Liver (tissue), 9 donors: Measurements from ENCODE around the gene TMEM9B. TPM values are rescaled to one million over a fixed set of nuclear protein-coding genes. Genes with fewer than 3 reads are reported as not detected.

Source experiments
- DNase-seq: peaks from one replicate; pipeline ENCODE4 v3.0.0-alpha.2; 2017; ENCODE audit warnings: low spot score
- H3K27ac ChIP-seq, 2 donors: one replicate each; pipeline ENCODE4 v1.7.0; 2013; ENCODE audit warnings: inconsistent platforms in 2 of 2, low read length in 2 of 2, control low read depth in 1 of 2, low read depth in 1 of 2, mild to moderate bottlenecking in 1 of 2
- H3K27me3 ChIP-seq, 4 donors: one replicate each; pipeline versions ENCODE4 v1.6.1 to v1.7.0; 2013; ENCODE audit warnings: low read length in 3 of 4, inconsistent platforms in 1 of 4, mild to moderate bottlenecking in 1 of 4, moderate library complexity in 1 of 4; ENCODE audit not compliant: control insufficient read depth in 4 of 4, insufficient read depth in 4 of 4
- H3K36me3 ChIP-seq, 4 donors: one replicate each; pipeline versions ENCODE4 v1.6.1 to v1.7.0; 2013; ENCODE audit warnings: low read length in 3 of 4, mild to moderate bottlenecking in 3 of 4, low read depth in 1 of 4, moderate library complexity in 1 of 4; ENCODE audit not compliant: control insufficient read depth in 4 of 4, insufficient read depth in 3 of 4
- H3K4me1 ChIP-seq, 4 donors: one replicate each; pipeline versions ENCODE4 v1.6.1 to v1.7.0; 2013; ENCODE audit warnings: low read length in 3 of 4, mild to moderate bottlenecking in 3 of 4, moderate library complexity in 1 of 4; ENCODE audit not compliant: control insufficient read depth in 4 of 4, insufficient read depth in 4 of 4
- H3K4me3 ChIP-seq, 3 donors: one replicate each; pipeline versions ENCODE4 v1.6.1 to v1.7.0; 2013; ENCODE audit warnings: low read length in 3 of 3, control low read depth in 1 of 3, low read depth in 1 of 3, mild to moderate bottlenecking in 1 of 3
- H3K9ac ChIP-seq, 2 donors: one replicate each; pipeline ENCODE4 v1.7.0; 2013; ENCODE audit warnings: low read length in 2 of 2, mild to moderate bottlenecking in 2 of 2, moderate library complexity in 2 of 2, control low read depth in 1 of 2, low read depth in 1 of 2
- H3K9me3 ChIP-seq, 4 donors: one replicate each; pipeline versions ENCODE4 v1.6.1 to v1.7.0; 2013; ENCODE audit warnings: low read length in 3 of 4; ENCODE audit not compliant: control insufficient read depth in 4 of 4
- CTCF ChIP-seq: fragments of 150-350 bp; IDR thresholded peaks from 2 replicates; pipeline ENCODE4 v1.5.1; 2017; ENCODE audit warnings: improper control_type of control experiment, low read depth, low read length; ENCODE audit not compliant: missing input control
- EGR1 ChIP-seq, 2 donors: IDR thresholded peaks; 2 replicates each; pipeline ENCODE4 v1.6.1; 2016 to 2018; ENCODE audit warnings: antibody characterized with exemption in 2 of 2, low read depth in 2 of 2
- FOXA1 ChIP-seq: IDR thresholded peaks from 2 replicates; pipeline ENCODE4 v1.6.1; 2016; ENCODE audit warnings: antibody characterized with exemption
- FOXA2 ChIP-seq: IDR thresholded peaks from 2 replicates; pipeline ENCODE4 v1.6.1; 2016; ENCODE audit warnings: antibody characterized with exemption
- GABPA ChIP-seq, 2 donors: IDR thresholded peaks in 1 of 2; conservative IDR thresholded peaks in 1 of 2; 2 replicates each; pipeline ENCODE4 v1.6.1; 2016; ENCODE audit warnings: antibody characterized with exemption in 2 of 2, mild to moderate bottlenecking in 1 of 2, moderate library complexity in 1 of 2
- HNF4A ChIP-seq, 2 donors: conservative IDR thresholded peaks; 2 replicates each; pipeline ENCODE4 v1.6.1; 2016; ENCODE audit warnings: antibody characterized with exemption in 2 of 2, mild to moderate bottlenecking in 2 of 2
- HNF4G ChIP-seq: IDR thresholded peaks from 2 replicates; pipeline ENCODE4 v1.6.1; 2016; ENCODE audit warnings: antibody characterized with exemption
- JUND ChIP-seq, 2 donors: IDR thresholded peaks; 2 replicates each; pipeline ENCODE4 v1.6.1; 2016; ENCODE audit warnings: antibody characterized with exemption in 2 of 2
- NR2F2 ChIP-seq: IDR thresholded peaks from 2 replicates; pipeline ENCODE4 v1.6.1; 2016; ENCODE audit warnings: antibody characterized with exemption
- RAD21 ChIP-seq, 2 donors: IDR thresholded peaks; 2 replicates each; pipeline ENCODE4 v1.6.1; 2016; ENCODE audit warnings: antibody characterized with exemption in 2 of 2, mild to moderate bottlenecking in 2 of 2
- REST ChIP-seq: IDR thresholded peaks from 2 replicates; pipeline ENCODE4 v1.6.1; 2016; ENCODE audit warnings: antibody characterized with exemption, mild to moderate bottlenecking
- RXRA ChIP-seq, 2 donors: IDR thresholded peaks; 2 replicates each; pipeline ENCODE4 v1.6.1; 2017 to 2018; ENCODE audit warnings: antibody characterized with exemption in 2 of 2, mild to moderate bottlenecking in 1 of 2
- SP1 ChIP-seq: IDR thresholded peaks from 2 replicates; pipeline ENCODE4 v1.6.1; 2018; ENCODE audit warnings: antibody characterized with exemption, mild to moderate bottlenecking
- TAF1 ChIP-seq: conservative IDR thresholded peaks from 2 replicates; pipeline ENCODE4 v1.6.1; 2016; ENCODE audit warnings: antibody characterized with exemption, mild to moderate bottlenecking
- YY1 ChIP-seq: IDR thresholded peaks from 2 replicates; pipeline ENCODE4 v1.6.1; 2016; ENCODE audit warnings: antibody characterized with exemption, mild to moderate bottlenecking
- ZBTB33 ChIP-seq: IDR thresholded peaks from 2 replicates; pipeline ENCODE4 v1.6.1; 2016; ENCODE audit warnings: antibody characterized with exemption
- WGBS: extraction: QIAGEN DNeasy Blood & Tissue Kit; methylation state at CpG from one replicate; pipeline ENCODE4 v1.1.7; 2013; 5-methylcytosine and 5-hydroxymethylcytosine counted together
- polyA plus RNA-seq, 2 donors: library from polyadenylated mRNA; stranded (reverse) in 1 of 2; unstranded in 1 of 2; fragments of 200-250 nt in 1 of 2; fragments of >200 nt in 1 of 2; fragmentation: Nextera tagmentation in 1 of 2; extraction: Ambion mirVana in 1 of 2; gene quantifications; one replicate each; pipeline versions ENCODE4 v1.2.1 to v1.2.3, GENCODE V29; 2013 to 2015
- total RNA-seq, 2 donors: library from RNA; depleted of rRNA; stranded (reverse); fragments of >200 nt; gene quantifications; one replicate each; pipeline ENCODE4 v1.2.3, GENCODE V29; 2014
- TF ChIP-seq, protein P1 (sequence below): IDR thresholded peaks from 2 replicates; pipeline ENCODE4 v1.6.1; 2016; ENCODE audit warnings: antibody characterized with exemption
- TF ChIP-seq, protein P2 (sequence below): IDR thresholded peaks from 2 replicates; pipeline ENCODE4 v1.6.1; 2016; ENCODE audit warnings: antibody characterized with exemption
- donor health status: healthy.
- donor health status: healthy.
- donor health status: healthy.
- donor health status: healthy.
- donor health status: healthy.

The TMEM9B gene
- total and polyA plus RNA-seq, 4 donors = 17.0 to 23.9 (median 19.5) TPM

DNA sequence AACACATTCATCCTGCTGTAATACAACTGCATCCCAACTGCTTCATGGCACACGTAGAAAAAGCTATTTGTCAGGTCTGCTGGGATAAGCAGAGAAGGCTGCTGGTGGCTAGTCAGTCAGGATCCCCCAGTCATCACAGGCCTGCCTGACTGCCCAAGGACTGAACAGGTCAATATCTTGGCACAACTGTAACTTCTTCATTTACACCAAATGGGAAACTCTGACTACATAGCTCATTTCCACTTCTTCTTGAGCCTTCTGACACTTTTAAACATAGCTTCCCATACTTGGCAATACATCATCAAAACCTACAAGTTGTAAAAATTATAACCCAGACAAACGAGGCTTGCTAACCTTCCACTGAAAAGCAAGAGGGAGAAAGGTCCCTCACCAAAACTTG lies 2.8 kb downstream of the TMEM9B start:
- peaks cover 0 to 2% (median 0%) of the 10 kb centered on the region in 4 donors for H3K36me3 ChIP-seq
- H3K9me3 ChIP-seq = no peaks in the 10 kb centered on the region
- no peak overlapping the region for H3K4me3 ChIP-seq
- WGBS = 67% methylated on average over 2 of the region's 2 CpGs
- no peak overlapping the region for H3K27ac ChIP-seq
- H3K27me3 ChIP-seq = no peaks in the 10 kb centered on the region
- no peak for TF ChIP-seq JUND (IDR thresholded peaks at IDR 0.05)
- TF ChIP-seq FOXA2 = no peak
- no peak for TF ChIP-seq GABPA (IDR thresholded peaks at IDR 0.05 in 1 of 2, conservative IDR thresholded peaks at IDR 0.05 in 1 of 2)
- TF ChIP-seq FOXA1 = no peak
- no peak for TF ChIP-seq SP1
- no peak for TF ChIP-seq RXRA (IDR thresholded peaks at IDR 0.05)
- TF ChIP-seq HNF4A (conservative IDR thresholded peaks at IDR 0.05) = no peak
- TF ChIP-seq EGR1 (IDR thresholded peaks at IDR 0.05; ENCODE audit: low read depth in 2 of 2) = no peak
- TF ChIP-seq REST = no peak
- no peak for TF ChIP-seq RAD21 (IDR thresholded peaks at IDR 0.05)
- no peak for TF ChIP-seq YY1
- TF ChIP-seq ZBTB33 = no peak
- TF ChIP-seq TAF1 = no peak
- TF ChIP-seq, protein P1, sequence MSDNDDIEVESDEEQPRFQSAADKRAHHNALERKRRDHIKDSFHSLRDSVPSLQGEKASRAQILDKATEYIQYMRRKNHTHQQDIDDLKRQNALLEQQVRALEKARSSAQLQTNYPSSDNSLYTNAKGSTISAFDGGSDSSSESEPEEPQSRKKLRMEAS = no peak
- TF ChIP-seq, protein P2, sequence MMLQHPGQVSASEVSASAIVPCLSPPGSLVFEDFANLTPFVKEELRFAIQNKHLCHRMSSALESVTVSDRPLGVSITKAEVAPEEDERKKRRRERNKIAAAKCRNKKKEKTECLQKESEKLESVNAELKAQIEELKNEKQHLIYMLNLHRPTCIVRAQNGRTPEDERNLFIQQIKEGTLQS = no peak
- TF ChIP-seq HNF4G = no peak
- no peak for TF ChIP-seq NR2F2
- TF ChIP-seq CTCF = no peak
- no peak overlapping the region for H3K9ac ChIP-seq
- peaks cover 9 to 35% (median 24%) of the 10 kb centered on the region in 4 donors for H3K4me1 ChIP-seq
- no peak for DNase-seq
